GM18499 (cell line): ENCODE measurements around the gene SYCP2L.
"Not testable (repeated sequence)": the region's sequence is repeated elsewhere in the genome, so short reads cannot be mapped to it uniquely, and the experiment has no call there.

Experiments
- ATAC-seq: cut with Tn5 transposase; IDR thresholded peaks from one replicate; pipeline ENCODE4 v1.9.1; 2021; ENCODE audit warnings: moderate number of reproducible peaks; ENCODE audit not compliant: insufficient read depth, unreplicated experiment

Gene SYCP2L

GRCh38 chr6:10949579-10950490, 63.0 kb downstream of the SYCP2L start:
- ATAC-seq, result no peak

- no peak for ATAC-seq
Measured at GRCh38 chr6:10951675-10952282, 64.9 kb downstream of the SYCP2L start.

- no peak for ATAC-seq
Measured at GRCh38 chr6:10954590-10955010, 67.7 kb downstream of the SYCP2L start.

GRCh38 chr6:10956776-10957175, 69.9 kb downstream of the SYCP2L start:
- ATAC-seq, result no peak

GRCh38 chr6:10957414-10957886, 70.6 kb downstream of the SYCP2L start:
- ATAC-seq, result no peak

- no peak for ATAC-seq
Measured at GRCh38 chr6:10960171-10960570, 73.3 kb downstream of the SYCP2L start.

GRCh38 chr6:10961837-10962236, 75.0 kb downstream of the SYCP2L start:
- ATAC-seq, result no peak

GRCh38 chr6:10962673-10963072, 75.8 kb downstream of the SYCP2L start:
- no peak for ATAC-seq

GRCh38 chr6:10963113-10963512, 76.3 kb downstream of the SYCP2L start:
- ATAC-seq, result no peak

- peak; percentile 68 for ATAC-seq
Measured at GRCh38 chr6:10964684-10965083, 77.8 kb downstream of the SYCP2L start.

GRCh38 chr6:10968776-10969175, 81.9 kb downstream of the SYCP2L start:
- ATAC-seq, result no peak

GRCh38 chr6:10970731-10971130, 83.9 kb downstream of the SYCP2L start:
- no peak for ATAC-seq

GRCh38 chr6:10972196-10972595, 85.3 kb downstream of the SYCP2L start:
- ATAC-seq, result no peak

- ATAC-seq, result no peak
Measured at GRCh38 chr6:10976571-10976970, 89.7 kb downstream of the SYCP2L start.

- ATAC-seq, result no peak
Measured at GRCh38 chr6:10977231-10977968, 90.5 kb downstream of the SYCP2L start.

GRCh38 chr6:10979603-10980002, 92.8 kb downstream of the SYCP2L start:
- no peak for ATAC-seq

- no peak for ATAC-seq
Measured at GRCh38 chr6:10981409-10981808, 94.6 kb downstream of the SYCP2L start.

- not testable (repeated sequence) for ATAC-seq
Measured at GRCh38 chr6:10984959-10985358, 98.1 kb downstream of the SYCP2L start.

GRCh38 chr6:10989587-10989986, 102.7 kb downstream of the SYCP2L start:
- ATAC-seq, result no peak

- ATAC-seq, result no peak
Measured at GRCh38 chr6:10991115-10991514, 104.3 kb downstream of the SYCP2L start.

GRCh38 chr6:10993896-10994295, 107.0 kb downstream of the SYCP2L start:
- ATAC-seq, result no peak
